T-helper 22 cell (primary cell): ENCODE measurements around the gene RIOK3.
"Not testable (repeated sequence)": the region's sequence is repeated elsewhere in the genome, so short reads cannot be mapped to it uniquely, and the experiment has no call there.

ENCODE experiments used
- DNase-seq: peaks from one replicate; pipeline ENCODE4 v3.0.0-alpha.2; 2020; ENCODE audit warnings: low read depth

Gene RIOK3

DNA sequence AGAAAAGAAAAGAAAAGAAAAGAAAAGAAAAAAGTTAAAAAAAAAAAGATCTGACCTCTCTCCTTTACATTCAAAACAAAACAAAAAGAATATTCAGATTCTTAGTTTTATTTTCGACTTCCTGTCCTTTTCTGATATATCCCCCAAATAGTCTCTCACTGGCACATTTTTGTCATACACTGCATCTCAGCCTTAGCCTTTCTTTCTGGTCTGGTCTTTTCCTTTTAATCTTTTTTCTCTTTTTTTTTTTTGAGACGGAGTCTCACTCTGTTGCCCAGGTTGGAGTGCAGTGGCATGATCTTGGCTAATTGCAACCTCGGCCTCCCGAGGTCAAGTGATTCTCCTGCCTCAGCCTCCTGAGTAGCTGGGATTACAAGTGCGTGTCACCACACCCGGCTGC, 1.6 kb upstream of the RIOK3 start:
- no peak for DNase-seq

DNA sequence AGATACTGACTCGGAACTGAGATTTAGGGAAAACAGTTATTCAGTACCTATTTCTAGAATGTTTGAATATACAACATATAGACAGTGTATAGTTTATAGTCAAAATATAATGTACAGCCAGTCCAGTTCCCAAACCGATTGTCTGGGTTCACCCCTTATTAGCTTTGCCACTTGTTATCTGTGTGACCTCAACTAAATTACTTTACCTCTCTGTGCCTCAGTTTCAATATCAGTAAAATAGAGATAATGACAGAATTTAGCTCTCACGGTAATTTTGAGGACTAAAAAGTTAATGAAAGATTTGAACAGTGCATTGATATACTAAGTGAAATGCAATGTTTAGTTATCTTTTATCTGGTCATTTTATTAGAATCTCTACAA, 750 bp upstream of the RIOK3 start:
- DNase-seq, result no peak

DNA sequence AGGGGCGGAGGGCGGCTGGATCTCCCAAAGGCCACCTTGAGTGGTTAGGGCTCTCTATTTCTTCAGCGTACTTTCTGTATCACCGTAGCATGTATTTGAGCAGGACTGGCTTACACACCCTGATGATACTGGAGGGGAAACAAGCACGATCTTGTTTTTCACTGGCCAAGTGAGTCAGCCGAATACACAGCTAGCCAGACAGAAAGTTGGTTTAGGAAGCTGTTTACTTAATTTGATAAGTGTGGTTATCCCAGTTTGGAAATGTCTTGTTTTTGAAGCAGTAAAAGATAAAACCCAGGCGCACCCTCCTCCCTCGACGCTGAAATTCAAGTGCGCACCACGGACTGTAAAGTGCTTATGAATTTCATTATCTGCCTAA, 582 bp downstream of the RIOK3 start:
- DNase-seq, result no peak

DNA sequence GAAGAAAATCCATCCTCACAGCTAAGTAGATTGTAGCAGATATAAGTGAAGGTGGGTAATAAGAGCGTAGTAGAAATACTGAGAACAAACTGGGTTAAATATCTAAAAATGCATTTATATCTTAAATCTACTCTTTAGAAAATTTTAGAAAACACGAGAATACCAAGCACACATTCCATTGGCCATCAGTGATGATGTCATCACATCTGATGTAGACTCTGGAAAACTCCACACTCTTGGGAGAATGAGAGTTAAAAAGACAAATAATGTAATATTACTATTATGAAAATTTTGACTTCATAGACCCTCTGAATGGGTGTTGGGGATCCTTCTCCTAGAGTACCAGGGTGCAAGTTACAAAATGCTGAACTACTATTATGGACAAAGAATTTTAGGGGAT, 3.7 kb downstream of the RIOK3 start:
- no peak for DNase-seq

DNA sequence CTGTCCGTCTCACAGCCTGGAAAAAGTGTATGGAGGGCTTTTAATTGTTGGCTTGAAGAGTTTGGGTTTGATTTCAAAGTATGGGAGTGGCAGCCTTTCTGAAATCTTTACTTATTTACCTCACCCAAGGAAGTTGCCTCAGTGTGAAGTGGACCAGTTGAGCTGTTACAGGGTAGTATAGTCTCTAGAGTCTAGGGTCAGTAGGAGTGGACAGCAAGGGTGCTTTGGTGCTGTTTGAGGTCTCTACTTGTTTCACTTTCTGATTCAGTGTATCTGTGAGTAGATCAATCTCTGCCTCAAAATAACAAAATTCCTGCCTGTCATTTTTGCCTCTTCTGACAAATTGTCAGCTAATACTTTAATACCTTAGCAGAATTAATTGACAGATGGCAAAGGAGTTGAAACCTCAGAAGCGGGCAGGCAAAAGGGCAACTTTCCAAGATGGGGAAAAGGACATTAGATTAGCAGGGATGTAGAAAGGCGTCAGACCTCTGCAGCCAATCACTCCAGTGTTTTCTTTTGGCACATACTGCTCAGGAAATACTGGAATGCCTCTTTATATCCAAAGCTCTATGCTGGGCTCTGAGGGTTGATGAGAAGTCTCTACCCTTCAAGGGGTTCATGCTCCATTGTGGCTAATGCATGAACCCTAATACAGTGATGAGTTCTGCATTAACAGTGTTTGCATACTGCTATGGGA, 5.9 kb downstream of the RIOK3 start:
- DNase-seq, result no peak

DNA sequence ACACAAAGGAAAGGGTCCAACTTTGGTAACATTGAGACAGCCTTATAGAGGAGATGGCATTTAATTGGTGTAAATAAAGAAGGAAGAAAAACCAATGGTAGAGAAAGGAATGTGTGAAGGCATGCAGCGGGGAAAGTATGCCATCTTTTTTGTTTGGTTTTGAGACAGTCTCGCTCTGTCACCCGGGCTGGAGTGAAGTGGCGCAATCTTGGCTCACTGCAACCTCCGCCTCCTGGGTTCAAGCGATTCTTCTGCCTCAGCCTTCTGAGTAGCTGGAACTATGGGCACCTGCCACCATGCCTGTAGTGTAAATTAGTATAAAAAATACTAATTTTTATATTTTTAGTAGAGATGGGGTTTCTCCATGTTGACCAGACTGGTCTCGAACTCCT, 6.4 kb downstream of the RIOK3 start:
- no peak for DNase-seq

DNA sequence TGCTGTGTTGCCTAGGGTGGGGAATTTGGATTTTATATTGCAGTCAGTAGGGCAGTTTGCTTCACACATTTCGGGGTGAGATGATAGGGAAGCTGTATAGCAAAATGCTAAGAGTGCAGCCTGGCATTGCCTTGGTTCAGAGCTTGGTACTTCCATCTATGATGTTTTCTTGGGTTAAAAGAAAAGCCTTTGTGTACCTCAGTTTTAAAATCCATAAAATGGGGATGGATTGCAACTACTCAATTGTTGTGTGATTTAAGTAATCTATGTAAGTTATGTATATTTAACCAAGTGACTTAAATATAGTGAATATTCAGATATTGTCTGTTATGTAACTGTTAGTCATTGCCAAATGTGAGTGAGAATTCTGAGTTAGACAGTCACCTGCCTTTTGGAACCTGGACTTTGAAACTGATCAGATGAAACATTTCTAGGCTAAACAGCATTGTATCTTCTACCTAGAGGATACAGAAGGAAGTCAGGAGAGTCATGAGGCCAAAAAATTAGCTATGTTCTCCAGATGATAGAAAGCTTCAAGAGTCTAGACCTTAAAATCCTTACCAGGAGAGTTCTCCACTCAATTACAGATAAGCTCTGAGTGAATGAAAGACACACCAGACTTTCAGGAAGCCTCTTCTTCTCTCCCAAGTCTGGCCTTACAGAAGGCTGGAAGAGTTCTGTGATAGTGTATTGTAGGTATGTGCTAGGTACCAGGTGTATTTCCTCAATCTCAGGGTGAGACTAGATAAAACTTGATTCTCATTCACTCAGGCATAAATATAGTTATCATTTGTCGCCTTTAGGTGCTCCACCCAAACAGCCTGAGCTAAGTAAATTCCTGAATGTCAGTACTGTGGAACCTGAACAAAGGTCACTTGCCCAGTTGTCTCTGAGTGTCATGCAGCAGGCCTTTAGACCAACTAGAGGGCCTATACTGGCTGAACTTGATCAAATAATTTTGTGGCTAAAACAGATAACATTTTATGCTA, 7.5 kb downstream of the RIOK3 start:
- DNase-seq, result no peak

DNA sequence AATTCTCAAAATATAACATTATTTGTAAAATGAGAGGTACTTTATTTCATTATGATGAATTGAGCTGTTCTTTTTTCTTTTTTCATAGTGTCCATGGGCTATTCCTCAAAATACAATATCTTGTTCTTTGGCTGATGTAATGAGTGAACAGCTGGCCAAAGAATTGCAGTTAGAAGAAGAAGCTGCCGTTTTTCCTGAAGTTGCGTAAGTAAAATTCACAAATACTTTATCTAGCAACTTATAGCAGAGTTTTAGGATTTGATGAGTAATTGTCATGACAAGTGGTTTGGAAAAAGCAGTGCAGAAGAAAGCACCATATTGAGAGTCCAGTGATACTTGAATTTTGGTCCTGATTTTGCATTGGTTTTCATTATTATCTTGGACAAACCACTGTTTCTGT, 9.8 kb downstream of the RIOK3 start:
- no peak for DNase-seq

DNA sequence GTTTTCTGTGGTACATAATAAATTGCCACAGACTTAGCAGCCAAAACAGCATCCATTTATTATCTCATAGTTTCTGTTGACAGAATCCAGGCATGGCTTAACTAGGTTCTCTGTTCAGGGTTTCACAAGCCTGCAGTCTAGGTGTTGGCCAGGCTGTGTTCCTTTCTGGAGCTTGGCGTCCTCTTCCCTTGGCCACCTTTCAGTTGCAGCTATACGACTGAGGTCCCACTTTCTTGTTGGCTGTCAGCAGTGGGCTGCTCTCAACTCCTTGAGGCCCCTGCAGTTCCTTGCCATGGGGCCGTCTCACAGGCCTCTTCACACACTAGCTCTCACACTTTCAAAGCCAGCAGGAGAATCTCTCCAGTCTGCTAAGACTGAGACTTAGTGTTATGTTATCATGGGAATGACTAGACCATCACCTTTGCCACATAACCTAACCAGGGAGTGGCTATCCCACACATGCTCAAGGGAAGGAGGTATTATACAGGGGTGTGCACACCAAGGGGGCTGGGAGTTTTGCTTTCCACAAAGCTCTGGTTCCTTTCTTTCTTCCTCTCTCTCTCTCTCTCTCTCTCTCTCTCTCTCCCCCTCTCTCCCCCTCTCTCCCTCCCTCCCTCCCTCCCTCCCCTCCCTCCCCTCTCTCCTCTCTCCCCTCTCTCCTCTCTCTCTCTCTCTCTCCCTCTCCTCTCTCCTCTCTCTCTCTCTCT, 15.8 kb downstream of the RIOK3 start:
- no peak for DNase-seq

DNA sequence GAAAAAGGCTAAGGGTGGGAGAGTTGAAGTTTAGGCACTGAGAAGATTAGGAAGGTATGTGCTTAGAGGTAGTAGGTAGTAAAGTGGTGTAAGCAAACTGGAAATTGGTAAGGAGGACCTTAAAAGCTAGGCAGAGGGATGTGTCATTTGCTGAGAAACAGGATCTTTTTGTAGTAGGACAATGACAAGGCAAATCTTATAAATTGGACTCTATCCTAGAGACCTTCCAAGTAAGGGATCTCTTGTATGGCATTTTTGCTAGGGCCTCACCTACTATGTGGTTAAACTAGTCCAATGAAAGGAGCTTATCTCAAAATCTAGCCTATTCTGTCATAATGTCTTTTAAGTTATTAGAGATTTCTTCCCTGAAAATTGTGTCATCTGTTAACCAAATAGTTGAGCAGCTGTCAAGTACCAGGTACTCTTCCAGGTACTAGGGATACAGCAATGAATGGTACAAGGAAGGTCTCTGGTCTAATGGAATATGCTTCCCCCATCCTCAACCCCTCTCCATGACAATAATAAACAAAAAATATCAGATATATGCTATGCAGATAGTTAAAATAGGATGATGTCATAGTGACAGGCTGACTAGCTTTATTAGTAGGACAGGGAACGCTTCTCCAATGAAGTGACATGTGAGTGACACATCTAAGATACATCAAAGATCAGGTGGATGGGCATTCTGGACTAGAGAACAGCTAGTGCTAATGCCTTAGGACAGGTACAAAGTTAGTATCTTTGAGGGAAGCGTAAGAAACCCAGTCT, 17.7 kb downstream of the RIOK3 start:
- DNase-seq, result no peak

DNA sequence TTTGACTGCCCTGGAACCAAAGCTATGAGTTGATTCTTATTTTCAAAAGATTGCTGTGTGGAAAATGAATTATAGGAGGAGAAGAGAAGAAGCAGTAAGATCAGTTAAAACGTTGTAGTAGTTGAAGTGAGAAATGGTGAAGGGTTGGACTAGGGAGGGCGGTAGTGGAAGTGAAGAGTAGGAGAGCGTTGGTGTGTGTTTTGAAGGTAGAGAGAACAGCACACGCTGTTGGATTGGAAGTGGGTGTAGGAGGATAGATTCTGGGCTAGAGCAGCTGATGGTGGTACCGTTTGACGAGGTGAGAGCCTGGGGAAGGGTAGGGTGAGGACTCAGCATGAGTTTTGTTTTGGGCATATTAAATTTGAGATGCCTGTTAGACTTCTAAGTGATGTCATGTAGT, 18.4 kb downstream of the RIOK3 start:
- DNase-seq, result no peak

DNA sequence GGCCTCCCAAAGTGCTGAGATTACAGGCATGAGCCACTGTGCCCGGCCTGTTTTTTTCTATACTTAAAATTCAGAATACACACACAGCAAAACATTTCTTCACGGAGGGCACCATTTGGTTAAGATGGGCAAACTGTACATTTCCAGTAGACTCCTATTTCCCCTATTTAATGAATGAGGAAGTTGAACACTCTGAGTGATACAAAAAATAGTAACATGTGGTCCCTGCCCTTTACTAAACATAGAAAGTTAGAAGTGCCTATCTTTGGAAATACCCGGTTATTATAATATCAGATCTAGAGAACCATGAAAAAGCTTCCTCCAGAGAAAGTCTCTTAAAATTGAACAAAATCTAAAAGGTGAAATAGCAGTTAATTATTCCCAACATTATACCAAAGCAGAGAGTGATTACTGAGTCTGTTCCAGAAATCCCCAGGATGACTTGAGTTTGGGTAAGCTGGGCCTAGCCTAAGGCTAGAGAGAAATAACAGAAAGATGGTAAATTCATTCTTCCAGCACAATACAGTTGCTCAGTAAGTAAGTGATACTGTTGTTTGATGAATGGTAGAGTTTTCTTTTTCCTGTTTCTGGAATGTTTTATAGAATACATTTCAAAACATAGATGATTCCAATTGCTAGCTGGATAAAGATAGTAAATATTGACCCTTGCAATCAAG, 26.9 kb downstream of the RIOK3 start:
- DNase-seq, result no peak

DNA sequence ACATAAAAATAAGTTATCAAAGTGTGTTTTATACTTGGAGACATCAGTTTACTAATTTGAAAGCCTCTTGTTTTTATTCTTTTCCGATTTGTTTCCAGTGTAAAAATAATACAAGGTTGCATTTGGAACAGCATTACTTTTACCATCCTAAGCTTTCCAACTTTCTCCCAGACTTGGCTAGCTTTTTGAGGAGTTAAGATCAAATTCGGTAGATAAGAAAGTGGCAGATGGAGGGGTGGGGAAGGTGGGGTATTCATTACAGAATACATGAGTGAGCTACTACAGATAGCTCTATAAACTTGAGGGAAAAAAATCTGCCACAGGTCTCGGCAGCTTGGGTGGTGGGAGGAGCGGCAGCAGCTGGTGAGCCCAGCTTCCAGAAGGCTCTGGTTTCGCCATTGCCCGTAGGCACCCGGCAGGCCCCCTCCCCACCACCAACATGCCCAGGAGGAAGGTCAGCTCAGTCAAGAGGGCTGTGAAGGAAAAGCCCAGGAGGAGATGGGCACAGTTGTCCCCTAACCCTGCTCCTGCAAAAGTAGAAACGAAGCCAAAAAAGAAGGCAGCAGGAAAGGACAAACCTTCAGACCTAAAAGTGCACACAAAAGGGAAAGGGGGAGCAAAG, 31.6 kb downstream of the RIOK3 start:
- no peak for DNase-seq

DNA sequence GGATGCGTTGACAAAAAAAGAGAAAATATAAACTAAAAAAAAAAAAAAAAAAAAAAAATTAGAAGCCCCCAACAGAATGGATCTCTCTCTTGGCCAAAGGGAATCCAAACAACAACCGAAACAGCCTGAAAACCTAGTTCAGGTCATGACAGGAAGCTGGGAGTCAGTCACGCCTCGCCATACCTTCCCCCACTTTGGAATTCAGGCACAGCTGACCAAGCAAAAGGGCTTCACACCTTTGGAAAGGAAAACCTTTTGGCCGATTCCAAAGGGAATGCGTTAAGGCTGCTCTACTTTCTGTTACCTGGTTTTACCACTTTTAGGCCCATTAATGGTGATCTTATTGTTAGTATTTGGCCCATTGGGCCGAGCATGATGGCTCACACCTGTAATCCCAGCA, 32.3 kb downstream of the RIOK3 start:
- no peak for DNase-seq

DNA sequence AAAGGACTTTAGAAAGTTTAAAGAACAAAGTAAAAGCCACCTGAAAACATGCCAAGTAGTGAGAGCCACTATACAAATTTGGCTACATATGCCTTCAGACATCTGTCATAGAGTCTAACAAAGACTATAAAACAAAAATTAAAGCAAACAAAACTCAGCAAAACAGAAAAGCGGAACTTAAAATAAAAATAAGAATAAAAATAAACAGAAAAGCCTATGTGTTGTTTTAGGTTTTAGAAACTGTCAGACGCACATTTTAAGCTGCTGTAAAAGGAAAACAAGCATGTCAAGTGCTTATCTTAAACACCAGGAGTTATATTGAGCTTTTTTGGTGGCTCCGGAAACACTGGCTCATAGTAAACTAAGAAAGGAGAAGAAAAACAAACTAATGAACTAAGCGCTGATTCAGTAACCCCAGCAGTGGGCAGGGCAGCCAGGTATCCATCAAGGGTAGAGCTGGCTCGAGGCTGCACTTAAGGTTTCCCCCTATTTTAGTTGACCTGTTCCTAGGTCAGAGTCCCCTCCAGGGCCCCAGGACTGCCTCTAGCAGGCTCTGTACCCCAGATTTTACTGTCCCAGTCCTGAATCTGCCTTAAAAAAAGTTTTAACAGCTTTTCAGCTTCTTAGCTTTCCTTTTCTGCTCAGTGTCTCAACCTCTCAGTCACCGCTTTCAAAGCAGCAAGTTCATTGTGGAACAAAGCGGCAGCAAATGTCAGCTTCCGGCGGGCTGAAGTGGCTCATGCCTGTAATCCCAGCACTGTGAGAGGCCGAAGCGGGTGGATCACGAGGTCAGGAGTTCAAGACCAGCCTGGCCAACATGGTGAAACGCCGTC, 34.9 kb downstream of the RIOK3 start:
- no peak for DNase-seq

DNA sequence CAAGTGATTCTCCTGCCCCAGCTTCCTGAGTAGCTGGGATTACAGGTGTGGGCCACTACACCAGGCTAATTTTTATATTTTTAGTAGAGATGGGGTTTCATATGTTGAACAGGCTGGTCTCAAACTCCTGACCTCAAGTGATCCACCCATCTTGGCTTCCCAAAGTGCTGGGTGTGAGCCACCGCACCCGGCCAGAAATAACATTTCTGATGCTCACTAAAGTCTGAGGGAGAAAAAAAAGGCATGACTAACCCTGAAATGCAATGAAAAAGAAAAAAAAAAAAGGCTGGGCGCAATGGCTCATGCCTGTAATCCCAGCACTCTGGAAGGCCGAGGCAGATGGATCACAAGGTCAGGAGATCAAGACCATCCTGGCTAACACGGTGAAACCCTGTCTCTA, 36.5 kb downstream of the RIOK3 start:
- DNase-seq, result not testable (repeated sequence)

DNA sequence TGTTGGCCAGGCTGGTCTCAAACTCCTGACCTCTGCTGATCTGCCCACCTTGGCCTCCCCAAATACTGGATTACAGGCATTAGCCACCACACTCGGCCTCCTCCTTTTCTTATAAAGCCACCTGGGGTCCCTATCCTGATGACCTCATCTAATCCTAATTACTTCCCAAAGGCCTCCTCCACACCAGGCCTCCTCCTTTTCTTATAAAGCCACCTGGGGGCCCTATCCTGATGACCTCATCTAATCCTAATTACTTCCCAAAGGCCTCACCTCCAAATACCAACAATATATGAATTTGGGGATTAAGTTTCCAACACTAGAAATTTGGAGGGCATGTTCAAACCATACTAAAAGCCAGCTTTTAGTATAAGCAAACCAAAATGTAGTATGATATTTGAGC, 40.6 kb downstream of the RIOK3 start:
- DNase-seq, result no peak

DNA sequence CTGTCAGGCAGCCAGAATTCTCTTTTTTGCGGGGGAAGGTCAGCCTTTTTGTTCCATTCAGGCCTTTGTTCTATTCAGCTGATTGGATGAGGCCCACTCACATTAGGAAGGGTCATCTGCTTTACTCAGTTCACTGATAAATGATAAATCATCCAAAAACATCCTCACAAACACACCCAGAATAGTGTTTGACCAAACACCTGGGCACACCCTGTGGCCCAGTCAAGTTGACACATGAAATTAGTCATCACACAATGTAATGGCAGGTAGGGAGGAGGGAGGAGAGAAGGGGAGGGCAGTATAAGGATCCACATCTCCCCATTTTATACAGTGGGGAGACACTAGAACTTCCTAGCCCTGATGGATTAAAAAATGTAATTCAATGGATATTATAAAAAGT, 41.9 kb downstream of the RIOK3 start:
- no peak for DNase-seq

DNA sequence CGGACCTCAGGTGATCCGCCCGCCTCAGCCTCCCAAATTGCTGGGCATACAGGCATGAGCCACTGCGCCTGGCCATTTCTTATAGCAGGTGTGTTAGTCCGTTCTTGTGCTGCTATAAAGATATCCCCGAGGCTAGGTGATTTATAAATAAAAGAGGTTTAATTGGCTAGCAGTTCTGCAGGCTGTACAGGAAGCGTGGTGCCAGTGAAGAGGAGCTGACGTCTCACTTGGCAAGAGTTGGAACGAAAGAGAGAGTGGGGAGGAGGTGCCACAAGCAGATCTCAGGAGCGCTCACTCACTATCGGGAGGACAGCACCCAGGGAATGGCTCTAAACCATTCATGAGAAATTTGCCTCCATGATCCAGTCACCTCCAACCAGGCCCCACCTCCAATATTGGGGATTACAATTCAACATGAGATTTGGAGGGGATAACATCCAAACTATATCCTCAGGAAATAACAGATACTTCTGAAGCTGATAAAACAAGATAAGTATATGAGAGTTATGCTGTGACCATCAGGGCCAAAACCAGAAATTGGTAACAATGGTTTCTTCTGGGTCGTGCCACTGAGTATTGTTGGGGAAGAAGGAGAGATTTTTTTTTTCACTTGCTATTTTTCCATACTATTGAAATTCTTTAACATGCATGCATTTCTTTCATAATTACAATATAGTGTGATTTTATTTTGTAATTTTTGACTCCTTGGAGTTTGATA, 42.8 kb downstream of the RIOK3 start:
- no peak for DNase-seq

DNA sequence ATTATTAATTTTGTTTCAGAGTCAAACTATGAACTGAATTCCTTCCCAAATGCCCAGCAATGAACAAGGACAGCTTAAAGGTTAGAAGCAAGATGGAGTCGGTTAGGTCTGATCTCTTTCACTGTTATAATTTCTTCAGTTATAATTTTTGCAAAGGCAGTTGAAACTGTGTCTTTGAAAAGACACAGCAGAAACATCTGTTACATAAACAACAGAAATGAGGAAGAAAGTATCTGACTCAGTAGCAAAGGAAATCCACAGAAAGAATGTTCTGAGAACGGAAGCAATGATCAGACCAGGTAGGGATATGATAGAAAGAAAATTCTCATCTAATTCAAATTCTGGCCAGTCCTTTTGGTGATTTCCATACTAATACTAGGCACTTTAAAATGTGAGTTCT, 45.0 kb downstream of the RIOK3 start:
- DNase-seq, result no peak
